ENCODE results near the gene TULP1.
"Not testable (repeated sequence)": the region's sequence is repeated elsewhere in the genome, so short reads cannot be mapped to it uniquely, and the experiment has no call there.

GRCh38 chr6:35535847-35536246 is 23.2 kb upstream of the TULP1 start:
- not testable (repeated sequence) for TF ChIP-seq CTCF (conservative IDR thresholded peaks at IDR 0.05; ENCODE audit: low read depth, low read length); EZH2 (IDR thresholded peaks at IDR 0.05; ENCODE audit: borderline replicate concordance, low read depth, low read length, poor library complexity, severe bottlenecking)

All from A673 (cell line).